WTC11 (cell line): ENCODE data around the gene TCF7. TPM values are rescaled to one million over a fixed set of nuclear protein-coding genes. Genes with fewer than 3 reads are reported as not detected.

Experiments used
- ATAC-seq: fragments of 200-7000 bp; cut with Tn5 transposase; 2 replicates; pipeline ENCODE4 v1.10.0; 2021; ENCODE audit warnings: mild to moderate bottlenecking, moderate library complexity
- CTCF ChIA-PET: fragments of 300-600 bp; sonication (Branson Sonifier 250); formaldehyde crosslinking; loops from one replicate; lab custom pipeline; 2021; ENCODE audit warnings: antibody characterized with exemption; lab: Charles Lee
- POLR2A ChIA-PET: fragments of 350-600 bp; sonication (Branson Sonifier 250); formaldehyde crosslinking; loops from one replicate; lab custom pipeline; 2021; ENCODE audit warnings: antibody characterized with exemption; lab: Charles Lee
- DNase-seq: peaks from one replicate; pipeline ENCODE4 v3.0.0; 2021; ENCODE audit warnings: low spot score
- H3K27ac Mint-ChIP-seq: 2 replicates; pipeline ENCODE4 v1.8.0; 2021; ENCODE audit warnings: mixed read lengths
- H3K27me3 Mint-ChIP-seq: 2 replicates; pipeline ENCODE4 v1.8.0; 2021; ENCODE audit warnings: low read depth, mild to moderate bottlenecking, moderate library complexity, mixed read lengths
- H3K36me3 Mint-ChIP-seq: 2 replicates; pipeline ENCODE4 v1.8.0; 2021; ENCODE audit warnings: mixed read lengths
- H3K4me1 Mint-ChIP-seq: 2 replicates; pipeline ENCODE4 v1.8.0; 2022; ENCODE audit warnings: mixed read lengths
- H3K4me3 Mint-ChIP-seq: 2 replicates; pipeline ENCODE4 v1.8.0; 2021; ENCODE audit warnings: mild to moderate bottlenecking, moderate library complexity, mixed read lengths
- H3K9me3 Mint-ChIP-seq: 2 replicates; pipeline ENCODE4 v1.8.0; 2021; ENCODE audit warnings: mixed read lengths
- CDX4 ChIP-seq: fragments of 250-450 bp; sonication (Bioruptor Pico); IDR thresholded peaks from 2 replicates; pipeline ENCODE4 v1.9.0; 2021; ENCODE audit warnings: moderate library complexity, mild to moderate bottlenecking, inconsistent platforms, borderline replicate concordance
- CREB1 ChIP-seq: sonication (generic); formaldehyde crosslinking; IDR thresholded peaks from 2 replicates; pipeline ENCODE4 v1.8.0; 2023; ENCODE audit warnings: mild to moderate bottlenecking, missing genetic modification reagents
- CTCF ChIP-seq: fragments of 200-600 bp; IDR thresholded peaks from 2 replicates; pipeline ENCODE4 v1.8.0; 2022; ENCODE audit warnings: antibody characterized with exemption
- EMX1 ChIP-seq: fragments of 250-450 bp; sonication (Bioruptor Pico); IDR thresholded peaks from 2 replicates; pipeline ENCODE4 v1.8.0; 2021; ENCODE audit warnings: mild to moderate bottlenecking
- FOXJ3 ChIP-seq: sonication (generic); formaldehyde crosslinking; IDR thresholded peaks from 2 replicates; pipeline ENCODE4 v1.9.0; 2021; ENCODE audit warnings: missing genetic modification reagents, mild to moderate bottlenecking, borderline replicate concordance
- GABPB1 ChIP-seq: sonication (generic); formaldehyde crosslinking; IDR thresholded peaks from 2 replicates; pipeline ENCODE4 v1.8.1; 2023; ENCODE audit warnings: mild to moderate bottlenecking, missing genetic modification reagents
- JAZF1 ChIP-seq: fragments of 250-450 bp; sonication (Bioruptor Pico); IDR thresholded peaks from 2 replicates; pipeline ENCODE4 v1.9.0; 2021; ENCODE audit warnings: moderate library complexity, mild to moderate bottlenecking, inconsistent platforms
- OVOL2 ChIP-seq: fragments of 250-450 bp; sonication (Bioruptor Pico); IDR thresholded peaks from 2 replicates; pipeline ENCODE4 v1.9.0; 2021; ENCODE audit warnings: mild to moderate bottlenecking, borderline replicate concordance
- RORB ChIP-seq: fragments of 250-450 bp; sonication (Bioruptor Pico); IDR thresholded peaks from 2 replicates; pipeline ENCODE4 v1.9.0; 2021; ENCODE audit warnings: mild to moderate bottlenecking
- SOX15 ChIP-seq: fragments of 250-450 bp; sonication (Bioruptor Pico); IDR thresholded peaks from 2 replicates; pipeline ENCODE4 v1.9.0; 2021; ENCODE audit warnings: mild to moderate bottlenecking
- TEAD1 ChIP-seq: sonication (generic); formaldehyde crosslinking; IDR thresholded peaks from 2 replicates; pipeline ENCODE4 v1.8.0; 2022; ENCODE audit warnings: mild to moderate bottlenecking, missing genetic modification reagents
- ZNF138 ChIP-seq: sonication (generic); formaldehyde crosslinking; conservative IDR thresholded peaks from 2 replicates; pipeline ENCODE4 v1.8.1; 2022; ENCODE audit warnings: mild to moderate bottlenecking, moderate library complexity, missing genetic modification reagents
- ZNF232 ChIP-seq: sonication (generic); formaldehyde crosslinking; IDR thresholded peaks from 2 replicates; pipeline ENCODE4 v1.8.0; 2022; ENCODE audit warnings: mild to moderate bottlenecking, missing genetic modification reagents
- ZNF263 ChIP-seq: sonication (generic); formaldehyde crosslinking; IDR thresholded peaks from 2 replicates; pipeline ENCODE4 v1.8.1; 2022; ENCODE audit warnings: low read depth, mild to moderate bottlenecking, moderate library complexity, missing genetic modification reagents
- ZNF396 ChIP-seq: fragments of 250-450 bp; sonication (Bioruptor Pico); IDR thresholded peaks from 2 replicates; pipeline ENCODE4 v1.8.0; 2021; ENCODE audit warnings: mild to moderate bottlenecking, moderate library complexity, borderline replicate concordance
- ZNF671 ChIP-seq: fragments of 250-450 bp; sonication (Bioruptor Pico); IDR thresholded peaks from 2 replicates; pipeline ENCODE4 v1.8.0; 2021; ENCODE audit warnings: mild to moderate bottlenecking
- total RNA-seq: library from RNA; stranded (reverse); gene quantifications from 3 replicates; pipeline ENCODE4 v1.2.3, GENCODE V29; 2021
- TF ChIP-seq, protein P1 (sequence below): sonication (generic); formaldehyde crosslinking; IDR thresholded peaks from 2 replicates; pipeline ENCODE4 v1.8.1; 2022; ENCODE audit warnings: mild to moderate bottlenecking, missing genetic modification reagents, moderate library complexity, borderline replicate concordance
- TF ChIP-seq, protein P2 (sequence below): sonication (generic); formaldehyde crosslinking; IDR thresholded peaks from 2 replicates; pipeline ENCODE4 v1.8.1; 2023; ENCODE audit warnings: mild to moderate bottlenecking, missing genetic modification reagents
- TF ChIP-seq, protein P3 (sequence below): sonication (generic); formaldehyde crosslinking; IDR thresholded peaks from 2 replicates; pipeline ENCODE4 v1.8.1; 2022; ENCODE audit warnings: low read depth, missing genetic modification reagents, borderline replicate concordance
- TF ChIP-seq, protein P4 (sequence below): fragments of 250-450 bp; sonication (Bioruptor Pico); IDR thresholded peaks from 2 replicates; pipeline ENCODE4 v1.9.0; 2021; ENCODE audit warnings: mild to moderate bottlenecking

Gene TCF7
- total RNA-seq, 1 experiment from 2014 or later, result 11.3 TPM

GRCh38 chr5:134184155-134185135, 70.0 kb downstream of the TCF7 start (continued):
- TF ChIP-seq CDX4 (CRISPR knock-in tag) (no peak), ZNF263 (CRISPR knock-in tag) (no peak), JAZF1 (no peak), RORB (no peak), EMX1 (no peak), TEAD1 (CRISPR knock-in tag) (no peak), OVOL2 (CRISPR knock-in tag) (no peak)
- TF ChIP-seq, all 79 proteins: peak for 2

DNA sequence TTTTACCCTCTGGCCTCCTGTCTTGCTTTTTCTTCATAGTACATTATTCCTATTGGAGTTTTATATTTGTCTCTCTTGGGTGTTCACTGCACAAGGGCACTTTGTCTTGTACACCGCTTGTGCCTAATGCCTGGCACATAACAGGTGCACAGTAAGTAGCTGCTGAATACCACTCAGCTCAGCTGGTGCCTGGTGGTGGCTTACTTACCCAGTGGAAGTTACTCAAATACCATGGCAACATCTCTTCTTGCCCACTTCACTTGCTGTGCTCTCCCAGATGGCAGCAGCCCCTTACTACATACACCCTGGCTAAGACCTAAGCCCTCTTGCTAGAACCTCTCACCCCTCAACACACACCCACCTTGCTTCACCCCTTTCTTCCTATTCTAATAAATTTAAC, 73.6 kb downstream of the TCF7 start:
- ChIA-PET POLR2A (interaction anchor here (0.5 to 1.6 kb wide), 3 partner anchors 12 to 38 kb away, joined by 3 to 4 read pairs (median 3); partner anchors contain the start of gene PPP2CA), CTCF (interaction anchor here (0.8 to 1.5 kb wide), 3 partner anchors 101 to 691 kb away, joined by 3 to 7 read pairs (median 5); no protein-coding TSS in a partner anchor)
- Mint-ChIP-seq H3K27ac (no peak overlapping the region), H3K36me3 (no peaks in the 10 kb centered on the region), H3K4me3 (no peak overlapping the region), H3K4me1 (no peaks in the 10 kb centered on the region), H3K27me3 (no peaks in the 10 kb centered on the region; the same call in 1 of the 2 replicates), H3K9me3 (no peaks in the 10 kb centered on the region)
- TF ChIP-seq, protein P1, sequence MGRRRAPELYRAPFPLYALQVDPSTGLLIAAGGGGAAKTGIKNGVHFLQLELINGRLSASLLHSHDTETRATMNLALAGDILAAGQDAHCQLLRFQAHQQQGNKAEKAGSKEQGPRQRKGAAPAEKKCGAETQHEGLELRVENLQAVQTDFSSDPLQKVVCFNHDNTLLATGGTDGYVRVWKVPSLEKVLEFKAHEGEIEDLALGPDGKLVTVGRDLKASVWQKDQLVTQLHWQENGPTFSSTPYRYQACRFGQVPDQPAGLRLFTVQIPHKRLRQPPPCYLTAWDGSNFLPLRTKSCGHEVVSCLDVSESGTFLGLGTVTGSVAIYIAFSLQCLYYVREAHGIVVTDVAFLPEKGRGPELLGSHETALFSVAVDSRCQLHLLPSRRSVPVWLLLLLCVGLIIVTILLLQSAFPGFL, result no peak
- TF ChIP-seq GABPB1 (CRISPR knock-in tag) (no peak), FOXJ3 (CRISPR knock-in tag) (no peak), CTCF (no peak), ZNF671 (CRISPR knock-in tag) (no peak), ZNF138 (no peak), ZNF232 (no peak), CREB1 (no peak), ZNF396 (CRISPR knock-in tag) (no peak), SOX15 (CRISPR knock-in tag) (no peak)
- TF ChIP-seq, protein P2, sequence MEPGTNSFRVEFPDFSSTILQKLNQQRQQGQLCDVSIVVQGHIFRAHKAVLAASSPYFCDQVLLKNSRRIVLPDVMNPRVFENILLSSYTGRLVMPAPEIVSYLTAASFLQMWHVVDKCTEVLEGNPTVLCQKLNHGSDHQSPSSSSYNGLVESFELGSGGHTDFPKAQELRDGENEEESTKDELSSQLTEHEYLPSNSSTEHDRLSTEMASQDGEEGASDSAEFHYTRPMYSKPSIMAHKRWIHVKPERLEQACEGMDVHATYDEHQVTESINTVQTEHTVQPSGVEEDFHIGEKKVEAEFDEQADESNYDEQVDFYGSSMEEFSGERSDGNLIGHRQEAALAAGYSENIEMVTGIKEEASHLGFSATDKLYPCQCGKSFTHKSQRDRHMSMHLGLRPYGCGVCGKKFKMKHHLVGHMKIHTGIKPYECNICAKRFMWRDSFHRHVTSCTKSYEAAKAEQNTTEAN (CRISPR knock-in tag), result no peak
- TF ChIP-seq, protein P3, sequence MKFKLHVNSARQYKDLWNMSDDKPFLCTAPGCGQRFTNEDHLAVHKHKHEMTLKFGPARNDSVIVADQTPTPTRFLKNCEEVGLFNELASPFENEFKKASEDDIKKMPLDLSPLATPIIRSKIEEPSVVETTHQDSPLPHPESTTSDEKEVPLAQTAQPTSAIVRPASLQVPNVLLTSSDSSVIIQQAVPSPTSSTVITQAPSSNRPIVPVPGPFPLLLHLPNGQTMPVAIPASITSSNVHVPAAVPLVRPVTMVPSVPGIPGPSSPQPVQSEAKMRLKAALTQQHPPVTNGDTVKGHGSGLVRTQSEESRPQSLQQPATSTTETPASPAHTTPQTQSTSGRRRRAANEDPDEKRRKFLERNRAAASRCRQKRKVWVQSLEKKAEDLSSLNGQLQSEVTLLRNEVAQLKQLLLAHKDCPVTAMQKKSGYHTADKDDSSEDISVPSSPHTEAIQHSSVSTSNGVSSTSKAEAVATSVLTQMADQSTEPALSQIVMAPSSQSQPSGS (CRISPR knock-in tag), result no peak
- TF ChIP-seq, protein P4, sequence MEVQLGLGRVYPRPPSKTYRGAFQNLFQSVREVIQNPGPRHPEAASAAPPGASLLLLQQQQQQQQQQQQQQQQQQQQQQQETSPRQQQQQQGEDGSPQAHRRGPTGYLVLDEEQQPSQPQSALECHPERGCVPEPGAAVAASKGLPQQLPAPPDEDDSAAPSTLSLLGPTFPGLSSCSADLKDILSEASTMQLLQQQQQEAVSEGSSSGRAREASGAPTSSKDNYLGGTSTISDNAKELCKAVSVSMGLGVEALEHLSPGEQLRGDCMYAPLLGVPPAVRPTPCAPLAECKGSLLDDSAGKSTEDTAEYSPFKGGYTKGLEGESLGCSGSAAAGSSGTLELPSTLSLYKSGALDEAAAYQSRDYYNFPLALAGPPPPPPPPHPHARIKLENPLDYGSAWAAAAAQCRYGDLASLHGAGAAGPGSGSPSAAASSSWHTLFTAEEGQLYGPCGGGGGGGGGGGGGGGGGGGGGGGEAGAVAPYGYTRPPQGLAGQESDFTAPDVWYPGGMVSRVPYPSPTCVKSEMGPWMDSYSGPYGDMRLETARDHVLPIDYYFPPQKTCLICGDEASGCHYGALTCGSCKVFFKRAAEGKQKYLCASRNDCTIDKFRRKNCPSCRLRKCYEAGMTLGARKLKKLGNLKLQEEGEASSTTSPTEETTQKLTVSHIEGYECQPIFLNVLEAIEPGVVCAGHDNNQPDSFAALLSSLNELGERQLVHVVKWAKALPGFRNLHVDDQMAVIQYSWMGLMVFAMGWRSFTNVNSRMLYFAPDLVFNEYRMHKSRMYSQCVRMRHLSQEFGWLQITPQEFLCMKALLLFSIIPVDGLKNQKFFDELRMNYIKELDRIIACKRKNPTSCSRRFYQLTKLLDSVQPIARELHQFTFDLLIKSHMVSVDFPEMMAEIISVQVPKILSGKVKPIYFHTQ, result no peak
- ATAC-seq (no peak), DNase-seq (no peak)
